Peyer's patch (tissue), 4 donors: ENCODE results near the gene OPRD1. TPM values are rescaled to one million over a fixed set of nuclear protein-coding genes. Genes with fewer than 3 reads are reported as not detected.
A peak's percentile ranks its signal among the peaks of the same experiment; 100 is the strongest.

ENCODE experiments used
- DNase-seq, 3 donors: peaks; one replicate each; pipeline ENCODE4 v3.0.0-alpha.2; 2017 to 2019
- H3K27ac ChIP-seq, 4 donors: fragments of 200-600 bp; sonication (generic); one replicate each; pipeline ENCODE4 v1.5.1; 2016 to 2019
- H3K27me3 ChIP-seq, 2 donors: fragments of 200-600 bp; sonication (generic); one replicate each; pipeline ENCODE4 v1.5.1; 2019
- H3K36me3 ChIP-seq, 3 donors: fragments of 200-600 bp; sonication (generic); one replicate each; pipeline ENCODE4 v1.5.1; 2016 to 2019
- H3K4me1 ChIP-seq, 4 donors: fragments of 200-600 bp; sonication (generic); one replicate each; pipeline ENCODE4 v1.5.1; 2016 to 2019
- H3K4me3 ChIP-seq, 4 donors: fragments of 200-600 bp; sonication (generic); 1 replicate in 3 of 4; 2 replicates in 1 of 4; pipeline ENCODE4 v1.5.1; 2016 to 2019; ENCODE audit warnings: mild to moderate bottlenecking in 1 of 4
- H3K9me3 ChIP-seq, 4 donors: fragments of 200-600 bp; sonication (generic); one replicate each; pipeline ENCODE4 v1.5.1; 2016 to 2019; ENCODE audit warnings: mild to moderate bottlenecking in 1 of 4
- POLR2A ChIP-seq, 2 donors: fragments of 450-650 bp; IDR thresholded peaks; one replicate each; pipeline ENCODE4 v1.5.1; 2017; ENCODE audit warnings: antibody characterized with exemption in 2 of 2, mild to moderate bottlenecking in 2 of 2, moderate library complexity in 2 of 2
- small RNA-seq, 2 donors: library from RNA; depleted of rRNA; stranded (forward); fragments of <200 nt; gene quantifications; one replicate each; pipeline ENCODE3, GENCODE V24; 2016
- total RNA-seq, 4 donors: library from RNA; depleted of rRNA; stranded (reverse); fragments of >200 nt; gene quantifications; one replicate each; pipeline ENCODE4 v1.1.0, GENCODE V29; 2016
- TF ChIP-seq, protein P1 (sequence below), 6 experiments: fragments of 450-650 bp in 4 of 6; fragments of 200-600 bp in 2 of 6; sonication (generic) in 1 of 6; IDR thresholded peaks; one replicate each; pipeline ENCODE4 v1.5.1; 2017 to 2019; ENCODE audit warnings: antibody characterized with exemption in 6 of 6, mild to moderate bottlenecking in 3 of 6, moderate library complexity in 1 of 6

OPRD1 gene
- total RNA-seq, 4 donors from 2014 or later = 0.18 TPM; not detected in 3

- peak; percentile 91 to 97 (median 93) for DNase-seq
- Histone ChIP-seq H3K27me3 (no peaks in the 10 kb centered on the region), H3K36me3 (no peaks in the 10 kb centered on the region), H3K4me3 (peak within 1 kb of the TSS; percentile 79 to 96 (median 94)), H3K27ac (peak within 1 kb of the TSS; percentile 69 to 95 (median 74)), H3K4me1 (peaks cover 0 to 7% (median 2%) of the 10 kb centered on the region in 4 donors), H3K9me3 (no peaks in the 10 kb centered on the region)
- TF ChIP-seq, protein P1, sequence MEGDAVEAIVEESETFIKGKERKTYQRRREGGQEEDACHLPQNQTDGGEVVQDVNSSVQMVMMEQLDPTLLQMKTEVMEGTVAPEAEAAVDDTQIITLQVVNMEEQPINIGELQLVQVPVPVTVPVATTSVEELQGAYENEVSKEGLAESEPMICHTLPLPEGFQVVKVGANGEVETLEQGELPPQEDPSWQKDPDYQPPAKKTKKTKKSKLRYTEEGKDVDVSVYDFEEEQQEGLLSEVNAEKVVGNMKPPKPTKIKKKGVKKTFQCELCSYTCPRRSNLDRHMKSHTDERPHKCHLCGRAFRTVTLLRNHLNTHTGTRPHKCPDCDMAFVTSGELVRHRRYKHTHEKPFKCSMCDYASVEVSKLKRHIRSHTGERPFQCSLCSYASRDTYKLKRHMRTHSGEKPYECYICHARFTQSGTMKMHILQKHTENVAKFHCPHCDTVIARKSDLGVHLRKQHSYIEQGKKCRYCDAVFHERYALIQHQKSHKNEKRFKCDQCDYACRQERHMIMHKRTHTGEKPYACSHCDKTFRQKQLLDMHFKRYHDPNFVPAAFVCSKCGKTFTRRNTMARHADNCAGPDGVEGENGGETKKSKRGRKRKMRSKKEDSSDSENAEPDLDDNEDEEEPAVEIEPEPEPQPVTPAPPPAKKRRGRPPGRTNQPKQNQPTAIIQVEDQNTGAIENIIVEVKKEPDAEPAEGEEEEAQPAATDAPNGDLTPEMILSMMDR (IDR thresholded peaks at IDR 0.05) = no peak
- peak; percentile 40 to 61 for TF ChIP-seq POLR2A (IDR thresholded peaks at IDR 0.05)
These were observed 102.5 kb downstream of the OPRD1 start, which contains the start of gene EPB41 for GRCh38 chr1:28914228-28915030. EPB41 (plus strand) TSS chr1:28914569; CDS start chr1:28987438, 72,869 bp downstream.

- Histone ChIP-seq H3K27me3 (no peaks in the 10 kb centered on the region), H3K4me1 (peaks cover 0 to 7% (median 2%) of the 10 kb centered on the region in 4 donors), H3K27ac (peak overlapping the region; percentile 69 to 95 (median 74)), H3K36me3 (no peaks in the 10 kb centered on the region), H3K9me3 (no peaks in the 10 kb centered on the region), H3K4me3 (peak overlapping the region; percentile 79 to 96 (median 94))
- no peak for TF ChIP-seq POLR2A (IDR thresholded peaks at IDR 0.05)
- TF ChIP-seq, protein P1 (IDR thresholded peaks at IDR 0.05) = no peak
- DNase-seq = peak; percentile 26 to 69 (median 66)
These were observed 103.3 kb downstream of the OPRD1 start for GRCh38 chr1:28915031-28915895.

- Histone ChIP-seq H3K9me3 (no peaks in the 10 kb centered on the region), H3K27me3 (no peaks in the 10 kb centered on the region), H3K36me3 (no peaks in the 10 kb centered on the region), H3K4me1 (peaks cover 0 to 7% (median 2%) of the 10 kb centered on the region in 4 donors), H3K4me3 (no peak overlapping the region), H3K27ac (no peak overlapping the region)
- no peak for TF ChIP-seq POLR2A (IDR thresholded peaks at IDR 0.05)
- TF ChIP-seq, protein P1 (IDR thresholded peaks at IDR 0.05) = no peak
- no peak for DNase-seq
These were observed 105.8 kb downstream of the OPRD1 start for GRCh38 chr1:28917757-28918118.

Small RNAs within 50 kb of the gene (small RNA-seq; reads per million reads assigned to genes)
- gene RF00019 = 0 reads per million in 2 donors

Other genes starting within 250 kb of the OPRD1 start
- gene RAB42, start 219.9 kb upstream of the OPRD1 start, total RNA-seq = 1 to 10 TPM; 1.8 to 6.6 (median 4.6) TPM
- 10 to 100 TPM; 12.2 to 34.7 (median 14.6) TPM for gene TAF12, start 169.1 kb upstream of the OPRD1 start, total RNA-seq
- not detected for gene RNU11, start 163.6 kb upstream of the OPRD1 start, total RNA-seq
- 10 to 100 TPM; 11.0 to 15.7 (median 11.8) TPM for gene GMEB1, start 143.4 kb upstream of the OPRD1 start, total RNA-seq
- gene YTHDF2, start 75.2 kb upstream of the OPRD1 start, total RNA-seq = 10 to 100 TPM; 36.3 to 54.1 (median 46.6) TPM
- gene EPB41, start 102.4 kb downstream of the OPRD1 start, total RNA-seq = 100 to 1,000 TPM; 110 to 183 (median 126) TPM